NCI-H510A (cell line): ENCODE data around the gene LGALS8.
A peak's percentile ranks its signal among the peaks of the same experiment; 100 is the strongest.

Source experiments
- DNase-seq: peaks from one replicate; lab custom pipeline; 2025; lab: John Stamatoyannopoulos, UW

The LGALS8 gene

DNA sequence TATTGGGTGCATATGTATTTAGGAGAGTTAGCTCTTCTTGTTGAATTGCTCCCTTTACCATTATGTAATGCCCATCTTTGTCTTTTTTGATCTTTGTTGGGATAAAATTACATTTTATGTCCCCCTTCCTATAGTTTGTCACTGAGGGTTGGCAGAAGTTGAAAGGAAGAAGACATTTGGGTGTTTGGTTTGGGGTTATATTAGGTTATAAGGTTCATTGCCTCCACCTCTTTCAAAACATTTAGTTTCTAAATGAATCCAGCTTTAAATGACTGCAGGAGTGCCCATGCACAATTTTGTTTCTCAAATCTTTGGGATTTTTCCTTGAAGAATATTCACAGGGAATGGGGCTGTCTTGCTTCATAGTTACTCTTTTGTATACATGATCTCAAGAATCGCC is 14.6 kb upstream of the LGALS8 start:
- DNase-seq, result no peak

- DNase-seq, result no peak
These were observed 14.0 kb upstream of the LGALS8 start for GRCh38 chr1:236509647-236510401.

DNA sequence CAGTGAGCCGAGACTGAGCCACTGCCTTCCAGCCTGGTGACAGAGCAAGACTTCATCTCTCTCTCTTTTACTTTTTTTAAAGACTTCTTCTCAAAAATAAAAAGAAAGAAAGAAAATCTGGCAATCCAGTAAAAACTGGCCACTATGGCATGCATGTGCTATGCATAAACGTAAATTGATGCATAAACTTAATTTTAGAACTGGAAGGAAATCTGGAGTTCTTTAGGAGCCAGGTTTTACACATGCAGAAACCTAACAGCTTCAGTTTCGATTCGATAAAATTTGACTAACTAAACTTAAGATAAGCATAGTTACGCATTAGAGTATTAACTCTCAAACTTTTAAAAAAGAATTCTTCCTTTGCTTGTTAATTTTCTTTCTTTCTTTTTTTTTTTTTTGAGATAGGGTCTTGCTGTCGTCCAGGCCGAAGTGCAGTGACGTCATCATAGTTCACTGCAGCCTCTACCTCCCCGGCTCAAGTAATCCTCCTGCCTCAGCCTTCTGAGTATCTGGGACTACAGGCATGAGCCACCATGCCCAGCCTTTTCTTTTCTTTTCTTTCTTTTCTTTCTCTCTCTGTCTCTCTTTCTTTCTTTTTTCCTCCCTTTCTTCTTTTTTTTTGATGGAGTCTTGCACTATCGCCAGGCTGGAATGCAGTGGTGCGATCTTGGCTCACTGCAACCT is 11.9 kb upstream of the LGALS8 start:
- DNase-seq, result no peak

DNA sequence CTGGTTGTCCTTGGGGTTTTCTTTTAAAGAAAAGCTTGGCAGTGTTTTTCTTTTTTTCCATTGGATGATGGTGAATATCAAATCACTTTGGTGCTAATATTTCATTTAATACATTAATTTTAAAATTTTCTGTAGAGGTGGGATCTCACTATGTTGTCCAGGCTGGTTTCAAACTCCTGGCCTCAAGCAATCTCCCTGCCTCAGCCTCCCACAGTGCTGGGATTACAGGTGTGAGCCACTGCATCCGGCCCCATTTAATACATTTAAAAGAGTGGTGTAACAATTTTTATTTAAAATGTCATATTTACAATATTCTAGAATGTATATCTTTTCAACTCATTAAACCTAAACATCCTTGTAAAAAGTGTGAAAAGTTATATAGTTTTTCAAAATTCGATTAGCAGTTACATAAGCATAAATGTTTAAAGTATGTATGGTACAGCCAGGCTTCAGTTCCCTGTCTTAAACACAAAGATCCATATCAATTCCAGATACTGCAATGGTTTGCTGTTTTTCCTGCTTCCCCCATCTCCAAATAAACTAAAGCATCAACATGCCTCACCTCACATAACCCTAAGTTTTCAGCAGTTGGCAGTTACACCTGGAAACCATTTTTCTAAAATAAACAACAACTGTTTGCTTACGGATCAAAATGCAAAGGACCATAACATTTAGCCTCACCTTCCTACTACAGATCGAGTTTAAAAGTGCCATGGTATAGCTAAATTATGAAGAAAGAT is 8.9 kb upstream of the LGALS8 start:
- peak; percentile 47 for DNase-seq

- peak; percentile 30 for DNase-seq
These were observed 8.3 kb upstream of the LGALS8 start for GRCh38 chr1:236515443-236515958.

- no peak for DNase-seq
These were observed 6.7 kb upstream of the LGALS8 start for GRCh38 chr1:236516929-236517704.

GRCh38 chr1:236518322-236518721 is 5.5 kb upstream of the LGALS8 start:
- no peak for DNase-seq

DNA sequence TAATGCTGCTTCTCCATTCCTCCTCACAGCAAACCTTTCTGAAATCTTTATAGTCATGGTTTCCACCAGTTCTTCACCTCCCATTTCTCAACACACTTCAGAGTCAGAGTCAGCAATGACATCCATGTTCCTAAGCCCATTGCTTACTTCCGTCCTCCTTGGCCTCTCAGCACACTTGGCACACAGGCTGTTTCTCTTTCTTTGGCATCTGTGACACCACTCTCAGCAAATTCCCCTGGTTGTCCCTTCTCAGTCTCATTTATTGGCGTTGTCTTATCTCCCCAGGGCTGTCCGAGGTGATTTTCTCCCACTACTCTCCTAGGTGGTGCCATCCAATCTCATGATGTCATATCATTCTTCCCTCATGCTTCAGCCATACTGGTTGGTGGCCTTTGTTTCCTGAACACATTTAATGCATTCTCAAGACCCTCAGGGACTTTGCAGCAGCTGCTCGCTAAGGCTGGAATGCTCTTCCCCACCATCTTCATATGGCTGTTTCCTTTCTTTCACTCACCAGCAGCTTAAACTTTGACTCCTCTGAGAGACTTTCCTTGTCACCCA is 3.3 kb upstream of the LGALS8 start:
- DNase-seq, result no peak

GRCh38 chr1:236522937-236523703 is 662 bp upstream of the LGALS8 start:
- DNase-seq, result no peak

GRCh38 chr1:236524142-236524894 is 536 bp downstream of the LGALS8 start:
- DNase-seq, result no peak

GRCh38 chr1:236524895-236525184 is 1.1 kb downstream of the LGALS8 start:
- no peak for DNase-seq

DNA sequence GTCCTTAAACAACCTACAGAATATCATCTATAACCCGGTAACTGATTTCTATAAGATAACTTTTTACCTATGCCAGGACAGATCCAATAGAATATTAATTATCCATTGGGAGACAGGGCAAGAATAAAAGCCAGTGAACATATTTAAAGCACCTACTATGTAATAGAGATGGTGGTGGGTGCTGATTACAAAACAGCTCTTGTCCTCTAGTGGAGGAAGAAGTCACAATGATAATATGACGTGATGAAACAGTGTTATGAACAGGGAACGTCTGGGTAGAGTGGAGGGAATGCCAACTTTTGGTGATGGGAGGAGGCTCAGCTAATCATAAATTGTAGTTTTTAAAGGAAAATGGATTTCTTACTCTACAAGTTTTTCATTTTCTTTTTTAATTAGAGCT is 2.3 kb downstream of the LGALS8 start:
- no peak for DNase-seq

DNA sequence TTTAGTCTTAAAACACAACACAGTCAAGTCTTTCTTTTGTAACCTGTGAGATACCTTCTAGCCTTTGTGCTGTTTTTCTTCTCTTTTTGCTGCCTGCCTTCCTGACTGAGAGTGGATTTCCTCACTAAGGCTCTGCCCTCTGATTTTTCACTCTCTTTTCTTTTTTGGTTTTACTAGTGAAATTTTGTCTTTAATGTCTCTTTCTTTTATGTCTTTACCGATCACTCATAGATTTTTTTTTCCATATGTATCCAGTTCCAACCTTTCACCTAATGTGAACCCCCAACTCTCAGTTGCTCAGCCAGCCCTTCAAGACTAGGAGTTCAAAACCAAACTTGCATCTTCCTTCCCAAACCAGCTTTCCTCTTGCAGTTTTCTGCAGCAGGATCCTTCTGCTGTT is 6.5 kb downstream of the LGALS8 start:
- DNase-seq, result no peak

GRCh38 chr1:236530959-236531358 is 7.2 kb downstream of the LGALS8 start:
- DNase-seq, result no peak

GRCh38 chr1:236532850-236533249 is 9.1 kb downstream of the LGALS8 start:
- no peak for DNase-seq

DNA sequence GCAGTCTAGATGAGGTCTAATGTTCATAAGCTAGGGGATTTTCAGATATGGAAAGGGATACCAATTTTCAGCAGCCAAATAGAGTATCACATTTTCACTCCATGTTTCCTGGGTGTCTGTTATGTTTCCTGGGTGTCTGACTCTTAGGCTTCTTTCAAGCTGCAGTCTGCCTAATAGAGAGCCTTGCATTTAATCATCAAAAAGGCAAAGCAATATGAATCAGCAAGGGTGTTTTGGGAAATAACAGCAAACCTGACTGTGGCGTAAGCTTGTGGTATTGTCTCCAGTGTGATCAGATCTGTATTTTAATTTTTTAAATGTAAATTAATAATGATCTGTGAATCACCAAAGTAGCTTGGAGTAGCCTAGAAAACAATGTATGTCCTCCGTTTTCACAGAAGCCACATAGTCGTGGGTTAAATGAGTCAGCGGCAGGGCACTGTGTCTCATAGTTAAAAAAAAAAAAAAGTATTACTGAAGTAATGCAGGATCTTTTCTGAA is 10.4 kb downstream of the LGALS8 start:
- DNase-seq, result no peak

DNA sequence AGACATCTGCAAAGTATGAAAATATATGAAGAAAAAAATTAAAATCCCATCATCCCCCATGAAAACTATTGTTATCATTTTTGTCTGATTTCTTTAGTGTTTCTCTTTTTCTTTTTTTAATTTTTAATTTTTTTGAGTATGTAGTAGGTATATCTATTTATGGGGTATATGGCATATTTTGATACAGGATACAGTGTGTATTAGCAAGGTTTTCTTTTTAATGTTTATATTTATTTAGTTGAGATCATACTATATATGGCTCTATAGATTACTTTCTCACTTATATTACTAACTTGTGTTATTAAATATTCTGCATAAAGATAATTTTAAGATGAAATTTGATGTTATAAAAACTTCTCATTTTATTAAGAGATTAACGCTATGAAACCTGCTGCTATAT is 11.4 kb downstream of the LGALS8 start:
- no peak for DNase-seq

DNA sequence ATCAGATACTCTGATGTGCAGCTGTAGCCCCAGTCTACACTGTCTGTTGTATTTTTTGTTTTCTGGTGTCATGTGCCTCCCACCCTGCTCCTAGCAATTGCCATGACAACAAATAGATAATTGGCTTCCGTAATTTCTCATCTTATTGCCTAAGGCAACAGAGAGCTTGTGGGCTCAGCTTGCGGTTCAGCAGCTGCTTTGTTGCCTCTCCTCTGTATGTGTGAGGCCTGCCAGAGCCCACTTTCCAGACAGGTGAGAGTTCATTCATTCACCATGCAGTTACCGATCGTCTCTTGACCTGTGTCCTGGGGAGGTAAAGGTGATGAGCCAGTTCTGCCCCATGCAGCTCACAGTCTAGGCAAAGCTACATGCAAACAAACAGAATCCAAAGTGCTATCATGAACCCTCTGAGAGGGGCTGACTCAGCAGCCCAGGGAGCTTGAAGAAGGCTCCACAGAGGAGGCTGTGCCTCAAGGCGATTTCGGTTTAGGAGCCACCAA is 11.9 kb downstream of the LGALS8 start:
- DNase-seq, result no peak

DNA sequence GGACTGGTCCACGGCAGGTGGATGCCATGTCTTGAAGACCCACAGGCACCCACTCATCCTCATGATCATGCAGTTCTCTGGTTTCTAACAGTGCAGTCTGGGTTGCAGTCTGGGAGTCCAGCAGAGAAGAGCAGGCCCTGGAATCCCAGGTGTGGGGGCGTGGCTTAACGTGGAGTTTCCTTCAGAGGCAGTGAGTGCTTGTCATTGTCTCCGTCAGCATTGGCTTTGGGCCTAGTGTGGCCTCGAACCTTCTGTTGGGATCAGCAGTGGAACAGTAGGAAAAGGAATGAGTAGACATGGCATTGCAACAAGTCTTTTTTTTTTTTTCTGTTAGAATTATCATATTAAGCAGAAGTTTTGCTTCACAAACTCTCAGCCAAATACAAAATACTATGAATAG is 12.8 kb downstream of the LGALS8 start:
- no peak for DNase-seq
